Neural cell (in vitro differentiated cells): ENCODE data around the gene ARHGEF39. TPM values are rescaled to one million over a fixed set of nuclear protein-coding genes. Genes with fewer than 3 reads are reported as not detected.

ENCODE experiments used
- H2AFZ ChIP-seq: fragments of 200-600, 300-800 bp; sonication (generic), shearing (Covaris generic); 2 replicates; pipeline ENCODE4 v1.6.0; 2014; ENCODE audit warnings: low read depth, mild to moderate bottlenecking, antibody characterized with exemption, low read length, moderate library complexity
- H3F3A ChIP-seq: fragments of 200-600 bp; shearing (Covaris generic); 2 replicates; pipeline ENCODE4 v1.6.1; 2016; ENCODE audit warnings: mild to moderate bottlenecking, moderate library complexity, mixed read lengths, antibody characterized with exemption, low read length; ENCODE audit not compliant: insufficient read depth, poor library complexity, severe bottlenecking
- H3K27ac ChIP-seq: fragments of 200-600, 300-800 bp; sonication (generic), shearing (Covaris generic); 2 replicates; pipeline ENCODE4 v1.5.1; 2014; ENCODE audit warnings: mild to moderate bottlenecking, low read length, moderate library complexity
- H3K27me3 ChIP-seq: fragments of 300-800, 200-600 bp; sonication (generic), shearing (Covaris generic); 2 replicates; pipeline ENCODE4 v1.6.0; 2014; ENCODE audit warnings: mild to moderate bottlenecking, low read depth, low read length, moderate library complexity; ENCODE audit not compliant: insufficient read depth
- H3K36me3 ChIP-seq: fragments of 300-800, 200-600 bp; sonication (generic), shearing (Covaris generic); 2 replicates; pipeline ENCODE4 v1.5.1; 2014; ENCODE audit warnings: mild to moderate bottlenecking, antibody characterized with exemption, low read length, moderate library complexity; ENCODE audit not compliant: insufficient read depth
- H3K4me2 ChIP-seq: fragments of 300-800, 200-600 bp; sonication (generic), shearing (Covaris generic); 2 replicates; pipeline ENCODE4 v1.6.0; 2014; ENCODE audit warnings: mild to moderate bottlenecking, low read length
- H3K4me3 ChIP-seq: fragments of 300-800, 200-600 bp; sonication (generic), shearing (Covaris generic); 2 replicates; pipeline ENCODE4 v1.5.1; 2014; ENCODE audit warnings: mild to moderate bottlenecking, low read length, moderate library complexity
- H3K79me2 ChIP-seq: fragments of 200-600 bp; shearing (Covaris generic); replicated peaks from 2 replicates; pipeline ENCODE4 v1.6.0; 2014; ENCODE audit warnings: mild to moderate bottlenecking, low read length, moderate library complexity; ENCODE audit not compliant: insufficient read depth
- H3K9ac ChIP-seq: fragments of 300-800, 200-600 bp; sonication (generic), shearing (Covaris generic); 2 replicates; pipeline ENCODE4 v1.6.1; 2016; ENCODE audit warnings: mild to moderate bottlenecking, low read length, mixed read lengths
- H3K9me2 ChIP-seq: fragments of 200-600 bp; shearing (Covaris generic); 2 replicates; pipeline ENCODE4 v1.6.1; 2016; ENCODE audit warnings: mild to moderate bottlenecking, low read length, mixed read lengths; ENCODE audit not compliant: insufficient read depth
- H3K9me3 ChIP-seq: fragments of 200-600, 300-800 bp; sonication (generic), shearing (Covaris generic); 2 replicates; pipeline ENCODE4 v1.6.1; 2016; ENCODE audit warnings: mild to moderate bottlenecking, mixed run types, low read length, moderate library complexity, mixed read lengths
- H4K20me1 ChIP-seq: fragments of 200-600 bp; shearing (Covaris generic); 2 replicates; pipeline ENCODE4 v1.6.1; 2016; ENCODE audit warnings: mild to moderate bottlenecking, mixed run types; ENCODE audit not compliant: insufficient read depth
- CTCF ChIP-seq: fragments of 450-650 bp; IDR thresholded peaks from 2 replicates; pipeline ENCODE4 v1.5.1; 2014; ENCODE audit warnings: antibody characterized with exemption, mild to moderate bottlenecking, moderate library complexity; ENCODE audit not compliant: poor library complexity, severe bottlenecking
- EP300 ChIP-seq: fragments of 450-650 bp; conservative IDR thresholded peaks from 2 replicates; pipeline ENCODE4 v1.6.1; 2014; ENCODE audit warnings: antibody characterized with exemption, mild to moderate bottlenecking, moderate library complexity; ENCODE audit not compliant: poor library complexity, severe bottlenecking
- EZH2 ChIP-seq: fragments of 200-600, 300-800 bp; shearing (Covaris generic), sonication (generic); IDR thresholded peaks from 2 replicates; pipeline ENCODE4 v1.6.1; 2014; ENCODE audit warnings: antibody characterized with exemption, low read length, borderline replicate concordance, mild to moderate bottlenecking; ENCODE audit not compliant: insufficient read depth, poor library complexity, severe bottlenecking
- MXI1 ChIP-seq: fragments of 450-650 bp; conservative IDR thresholded peaks from 2 replicates; pipeline ENCODE4 v1.6.1; 2014; ENCODE audit warnings: antibody characterized with exemption, mild to moderate bottlenecking; ENCODE audit not compliant: poor library complexity, severe bottlenecking
- POLR2AphosphoS5 ChIP-seq: IDR thresholded peaks from 2 replicates; pipeline ENCODE4 v1.6.1; 2012
- RAD21 ChIP-seq: fragments of 450-650 bp; conservative IDR thresholded peaks from 2 replicates; pipeline ENCODE4 v1.6.1; 2014; ENCODE audit warnings: antibody characterized with exemption, mild to moderate bottlenecking, moderate library complexity
- REST ChIP-seq: IDR thresholded peaks from 2 replicates; pipeline ENCODE4 v1.6.1; 2012; ENCODE audit warnings: borderline replicate concordance
- SMC3 ChIP-seq: fragments of 450-650 bp; conservative IDR thresholded peaks from 2 replicates; pipeline ENCODE4 v1.6.1; 2014; ENCODE audit warnings: antibody characterized with exemption, mild to moderate bottlenecking, moderate library complexity; ENCODE audit not compliant: poor library complexity
- TAF1 ChIP-seq: IDR thresholded peaks from 2 replicates; pipeline ENCODE4 v1.6.1; 2012; ENCODE audit warnings: low read depth
- polyA plus RNA-seq: library from polyadenylated mRNA; depleted of rRNA; stranded (reverse); fragments of >200 nt; gene quantifications from 2 replicates; pipeline ENCODE4 v1.2.3, GENCODE V29; 2014

Gene ARHGEF39
- polyA plus RNA-seq, 1 donor from 2014 or later, result 0.51 TPM

GRCh38 chr9:35691334-35691650 is 26.3 kb upstream of the ARHGEF39 start:
- H3K9me3 ChIP-seq, result no peaks in the 10 kb centered on the region
- no peaks in the 10 kb centered on the region for H3F3A ChIP-seq
- H2AFZ ChIP-seq, result no peak overlapping the region
- no peaks in the 10 kb centered on the region for H3K36me3 ChIP-seq
- no peaks in the 10 kb centered on the region for H3K79me2 ChIP-seq
- H3K4me3 ChIP-seq, result no peak overlapping the region
- peak overlapping the region; percentile 26 for H3K9ac ChIP-seq
- no peaks in the 10 kb centered on the region for H4K20me1 ChIP-seq
- H3K27me3 ChIP-seq, result peaks cover 27% of the 10 kb centered on the region
- no peak overlapping the region for H3K4me2 ChIP-seq
- TF ChIP-seq MXI1 (no peak), TAF1 (no peak), REST (no peak), RAD21 (no peak), SMC3 (no peak), EP300 (no peak), EZH2 (no peak), POLR2AphosphoS5 (no peak), CTCF (no peak)
- no peak overlapping the region for H3K27ac ChIP-seq
- no peaks in the 10 kb centered on the region for H3K9me2 ChIP-seq

GRCh38 chr9:35690614-35691333 is 25.8 kb upstream of the ARHGEF39 start:
- Histone ChIP-seq H3K4me3 (peak overlapping the region; percentile 61), H3K9me3 (no peaks in the 10 kb centered on the region), H2AFZ (no peak overlapping the region), H3K36me3 (no peaks in the 10 kb centered on the region), H3F3A (no peaks in the 10 kb centered on the region), H3K4me2 (peak overlapping the region; percentile 19), H3K9ac (peak overlapping the region; percentile 26), H4K20me1 (no peaks in the 10 kb centered on the region), H3K79me2 (no peaks in the 10 kb centered on the region), H3K27me3 (peaks cover 27% of the 10 kb centered on the region), H3K9me2 (no peaks in the 10 kb centered on the region), H3K27ac (no peak overlapping the region)
- no peak for TF ChIP-seq POLR2AphosphoS5
- peak; percentile 61 for TF ChIP-seq EZH2

GRCh38 chr9:35690294-35690613 is 25.3 kb upstream of the ARHGEF39 start:
- H3K9me2 ChIP-seq, result no peaks in the 10 kb centered on the region
- peak overlapping the region; percentile 26 for H3K9ac ChIP-seq
- H3F3A ChIP-seq, result no peaks in the 10 kb centered on the region
- no peaks in the 10 kb centered on the region for H3K79me2 ChIP-seq
- no peak overlapping the region for H3K27ac ChIP-seq
- H3K4me2 ChIP-seq, result peak overlapping the region; percentile 19
- no peak for TF ChIP-seq MXI1
- no peaks in the 10 kb centered on the region for H3K9me3 ChIP-seq
- H3K27me3 ChIP-seq, result peaks cover 27% of the 10 kb centered on the region
- H3K36me3 ChIP-seq, result no peaks in the 10 kb centered on the region
- no peak overlapping the region for H2AFZ ChIP-seq
- H4K20me1 ChIP-seq, result no peaks in the 10 kb centered on the region
- peak overlapping the region; percentile 61 for H3K4me3 ChIP-seq
